Calu3 (cell line): Measurements from ENCODE around the gene USP17L30. TPM values are rescaled to one million over a fixed set of nuclear protein-coding genes. Genes with fewer than 3 reads are reported as not detected.
"Not testable (repeated sequence)": the region's sequence is repeated elsewhere in the genome, so short reads cannot be mapped to it uniquely, and the experiment has no call there.

ENCODE experiments used
- Bru-seq: library from RNA; stranded (reverse); fragments of 400-500 nt; gene quantifications from one replicate; lab custom pipeline; 2021; lab: Mats Ljungman, UMichigan
- BruChase-seq, 2 experiments: library from RNA; stranded (reverse); fragments of 400-500 nt; gene quantifications; one replicate each; lab custom pipeline; 2021; lab: Mats Ljungman, UMichigan
- BruUV-seq: library from RNA; stranded (reverse); fragments of 400-500 nt; replicated peaks from 2 replicates; lab custom pipeline; 2021; lab: Mats Ljungman, UMichigan
- CTCF ChIA-PET: fragments of 300-600 bp; sonication (Branson Sonifier 250); formaldehyde crosslinking; loops from one replicate; lab custom pipeline; 2022; ENCODE audit warnings: antibody characterized with exemption; lab: Charles Lee
- DNase-seq: peaks from one replicate; pipeline ENCODE4 v3.0.0; 2022
- H3K27ac Mint-ChIP-seq: one replicate; pipeline ENCODE4 v1.8.0; 2022; ENCODE audit warnings: mixed read lengths; ENCODE audit not compliant: unreplicated experiment
- H3K27me3 Mint-ChIP-seq: one replicate; pipeline ENCODE4 v1.8.0; 2022; ENCODE audit warnings: mixed read lengths; ENCODE audit not compliant: unreplicated experiment
- H3K36me3 Mint-ChIP-seq: one replicate; pipeline ENCODE4 v1.8.0; 2022; ENCODE audit warnings: mild to moderate bottlenecking, moderate library complexity, mixed read lengths; ENCODE audit not compliant: insufficient read depth, unreplicated experiment
- H3K4me1 Mint-ChIP-seq: one replicate; pipeline ENCODE4 v1.8.0; 2022; ENCODE audit warnings: mild to moderate bottlenecking, low read depth, mixed read lengths; ENCODE audit not compliant: unreplicated experiment
- H3K4me3 Mint-ChIP-seq: one replicate; pipeline ENCODE4 v1.8.0; 2022; ENCODE audit warnings: mild to moderate bottlenecking, low read depth, moderate library complexity, mixed read lengths; ENCODE audit not compliant: unreplicated experiment
- H3K9me3 Mint-ChIP-seq: one replicate; pipeline ENCODE4 v1.8.0; 2022; ENCODE audit warnings: low read depth, mixed read lengths; ENCODE audit not compliant: unreplicated experiment
- intact Hi-C: fragments of 100-400 bp; cut with micrococcal nuclease; formaldehyde crosslinking; loops from one replicate; pipeline ENCODE4 v1.10.0; 2022; ENCODE audit not compliant: unreplicated experiment
- long read RNA-seq: library from polyadenylated mRNA; stranded (forward); transcript quantifications from one replicate; pipeline ENCODE4 v2.0.0, GENCODE V29; 2022
- total RNA-seq: library from RNA; stranded (reverse); gene quantifications from 2 replicates; pipeline ENCODE4 v1.2.3, GENCODE V29; 2022

The USP17L30 gene
- total RNA-seq = not detected in 2 replicates
- Bru-seq, nascent RNA = not detected
- not detected for BruChase-seq, experiment 1, labeled RNA remaining after a 6-hour chase
- BruChase-seq, experiment 2, labeled RNA remaining after a 2-hour chase = not detected
- long read RNA-seq = 0 reads

DNA sequence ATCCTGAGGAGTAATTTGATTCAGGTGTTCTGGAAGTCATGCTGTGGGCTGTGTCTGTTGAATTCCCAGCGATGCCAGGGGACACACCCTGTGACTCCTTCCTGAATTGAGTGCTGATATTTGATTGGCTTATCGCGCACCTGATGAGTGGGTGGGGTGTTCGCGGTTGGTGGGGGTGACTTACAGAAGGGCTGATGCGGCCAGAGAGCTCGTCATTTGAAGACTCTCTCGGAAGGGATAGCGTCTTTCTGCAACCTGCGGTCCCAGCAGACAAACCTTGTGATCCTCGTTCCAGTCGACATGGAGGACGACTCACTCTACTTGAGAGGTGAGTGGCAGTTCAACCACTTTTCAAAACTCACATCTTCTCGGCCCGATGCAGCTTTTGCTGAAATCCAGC lies at the start of gene USP17L30:
USP17L30 (plus strand) TSS at position 301 of the 400 bp plus-strand sequence; CDS start at position 301, 0 bp downstream.
- H3K27me3 Mint-ChIP-seq, CTCF ChIA-PET, intact Hi-C loops, H3K27ac Mint-ChIP-seq, BruUV-seq, H3K4me3 Mint-ChIP-seq, H3K9me3 Mint-ChIP-seq, H3K4me1 Mint-ChIP-seq, DNase-seq, H3K36me3 Mint-ChIP-seq: not testable (repeated sequence)

GRCh38 chr4:9324191-9324590 lies 38.7 kb upstream of the USP17L30 start:
- BruUV-seq, CTCF ChIA-PET, H3K27me3 Mint-ChIP-seq, H3K4me1 Mint-ChIP-seq, H3K27ac Mint-ChIP-seq, intact Hi-C loops, H3K36me3 Mint-ChIP-seq, H3K4me3 Mint-ChIP-seq, H3K9me3 Mint-ChIP-seq, DNase-seq: not testable (repeated sequence)

- DNase-seq, intact Hi-C loops, H3K4me3 Mint-ChIP-seq, H3K9me3 Mint-ChIP-seq, BruUV-seq, H3K27ac Mint-ChIP-seq, H3K36me3 Mint-ChIP-seq, CTCF ChIA-PET, H3K27me3 Mint-ChIP-seq, H3K4me1 Mint-ChIP-seq: not testable (repeated sequence)
Measured at GRCh38 chr4:9324865-9325264, 38.1 kb upstream of the USP17L30 start, which contains the start of gene USP17L24. Gene USP17L24 (plus strand): TSS chr4:9325165. CDS start chr4:9325165, 0 bp downstream.

GRCh38 chr4:9329611-9330010 lies 33.3 kb upstream of the USP17L30 start, which contains the start of gene USP17L25:
Gene USP17L25 (plus strand): TSS chr4:9329911. CDS start chr4:9329911, 0 bp downstream.
- H3K36me3 Mint-ChIP-seq, H3K27ac Mint-ChIP-seq, H3K27me3 Mint-ChIP-seq, DNase-seq, H3K9me3 Mint-ChIP-seq, intact Hi-C loops, H3K4me1 Mint-ChIP-seq, CTCF ChIA-PET, H3K4me3 Mint-ChIP-seq, BruUV-seq: not testable (repeated sequence)

- H3K27ac Mint-ChIP-seq, DNase-seq, intact Hi-C loops, H3K4me1 Mint-ChIP-seq, H3K36me3 Mint-ChIP-seq, CTCF ChIA-PET, BruUV-seq, H3K27me3 Mint-ChIP-seq, H3K9me3 Mint-ChIP-seq, H3K4me3 Mint-ChIP-seq: not testable (repeated sequence)
Measured at GRCh38 chr4:9334358-9334757, 28.6 kb upstream of the USP17L30 start, which contains the start of gene USP17L26. Gene USP17L26 (plus strand): TSS chr4:9334658. CDS start chr4:9334658, 0 bp downstream.

GRCh38 chr4:9339103-9339502 lies 23.8 kb upstream of the USP17L30 start, which contains the start of gene USP17L5:
Gene USP17L5 (plus strand): TSS chr4:9339403. CDS start chr4:9339403, 0 bp downstream.
- H3K36me3 Mint-ChIP-seq, H3K27ac Mint-ChIP-seq, H3K27me3 Mint-ChIP-seq, intact Hi-C loops, DNase-seq, H3K4me3 Mint-ChIP-seq, H3K4me1 Mint-ChIP-seq, H3K9me3 Mint-ChIP-seq, BruUV-seq, CTCF ChIA-PET: not testable (repeated sequence)

GRCh38 chr4:9343848-9344247 lies 19.1 kb upstream of the USP17L30 start, which contains the start of gene USP17L27:
Gene USP17L27 (plus strand): TSS chr4:9344148. CDS start chr4:9344148, 0 bp downstream.
- H3K9me3 Mint-ChIP-seq, BruUV-seq, H3K4me1 Mint-ChIP-seq, H3K4me3 Mint-ChIP-seq, H3K27me3 Mint-ChIP-seq, H3K36me3 Mint-ChIP-seq, DNase-seq, intact Hi-C loops, CTCF ChIA-PET, H3K27ac Mint-ChIP-seq: not testable (repeated sequence)

GRCh38 chr4:9348593-9348992 lies 14.3 kb upstream of the USP17L30 start, which contains the start of gene USP17L28:
Gene USP17L28 (plus strand): TSS chr4:9348893. CDS start chr4:9348893, 0 bp downstream.
- DNase-seq, H3K27me3 Mint-ChIP-seq, H3K4me3 Mint-ChIP-seq, H3K9me3 Mint-ChIP-seq, CTCF ChIA-PET, H3K36me3 Mint-ChIP-seq, BruUV-seq, H3K27ac Mint-ChIP-seq, intact Hi-C loops, H3K4me1 Mint-ChIP-seq: not testable (repeated sequence)

DNA sequence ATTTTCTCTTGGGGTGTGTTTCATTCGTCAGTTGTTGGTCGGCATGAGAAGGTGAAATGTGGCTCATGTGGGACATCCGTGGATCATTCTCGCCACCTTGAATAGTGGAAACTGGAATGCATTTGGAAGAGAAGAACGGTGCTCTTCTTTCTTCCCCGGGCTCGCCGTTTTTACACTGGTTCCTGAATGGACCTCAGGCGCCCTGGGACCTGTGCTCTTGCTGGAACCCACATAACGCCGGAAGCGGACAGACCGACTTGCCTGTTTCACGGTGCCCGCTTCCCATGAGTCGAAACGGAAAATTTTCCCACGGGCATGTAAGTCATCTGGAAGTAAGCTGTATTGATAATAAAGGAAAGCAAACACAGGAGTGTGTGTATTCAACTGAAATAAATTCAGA lies 12.1 kb upstream of the USP17L30 start:
- DNase-seq, H3K4me3 Mint-ChIP-seq, intact Hi-C loops, H3K4me1 Mint-ChIP-seq, H3K9me3 Mint-ChIP-seq, CTCF ChIA-PET, H3K36me3 Mint-ChIP-seq, H3K27me3 Mint-ChIP-seq, BruUV-seq, H3K27ac Mint-ChIP-seq: not testable (repeated sequence)

DNA sequence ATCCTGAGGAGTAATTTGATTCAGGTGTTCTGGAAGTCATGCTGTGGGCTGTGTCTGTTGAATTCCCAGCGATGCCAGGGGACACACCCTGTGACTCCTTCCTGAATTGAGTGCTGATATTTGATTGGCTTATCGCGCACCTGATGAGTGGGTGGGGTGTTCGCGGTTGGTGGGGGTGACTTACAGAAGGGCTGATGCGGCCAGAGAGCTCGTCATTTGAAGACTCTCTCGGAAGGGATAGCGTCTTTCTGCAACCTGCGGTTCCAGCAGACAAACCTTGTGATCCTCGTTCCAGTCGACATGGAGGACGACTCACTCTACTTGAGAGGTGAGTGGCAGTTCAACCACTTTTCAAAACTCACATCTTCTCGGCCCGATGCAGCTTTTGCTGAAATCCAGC lies 9.6 kb upstream of the USP17L30 start, which contains the start of gene USP17L29:
USP17L29 (plus strand) TSS at position 301 of the 400 bp plus-strand sequence; CDS start at position 301, 0 bp downstream.
- H3K36me3 Mint-ChIP-seq, H3K27ac Mint-ChIP-seq, H3K4me3 Mint-ChIP-seq, H3K9me3 Mint-ChIP-seq, CTCF ChIA-PET, H3K27me3 Mint-ChIP-seq, intact Hi-C loops, DNase-seq, H3K4me1 Mint-ChIP-seq, BruUV-seq: not testable (repeated sequence)
